WTC11 (cell line): Measurements from ENCODE around the gene COL13A1.

Experiments used
- CREB1 ChIP-seq: sonication (generic); formaldehyde crosslinking; IDR thresholded peaks from 2 replicates; pipeline ENCODE4 v1.8.0; 2023; ENCODE audit warnings: mild to moderate bottlenecking, missing genetic modification reagents
- CTCF ChIP-seq: fragments of 200-600 bp; IDR thresholded peaks from 2 replicates; pipeline ENCODE4 v1.8.0; 2022; ENCODE audit warnings: antibody characterized with exemption
- ETV6 ChIP-seq: sonication (generic); formaldehyde crosslinking; IDR thresholded peaks from 2 replicates; pipeline ENCODE4 v1.8.1; 2022; ENCODE audit warnings: mild to moderate bottlenecking, missing genetic modification reagents
- FOXP1 ChIP-seq: sonication (generic); formaldehyde crosslinking; IDR thresholded peaks from 2 replicates; pipeline ENCODE4 v1.8.0; 2022; ENCODE audit warnings: missing genetic modification reagents, mild to moderate bottlenecking, moderate library complexity, borderline replicate concordance
- JUN ChIP-seq: sonication (generic); formaldehyde crosslinking; IDR thresholded peaks from 2 replicates; pipeline ENCODE4 v1.8.0; 2023; ENCODE audit warnings: mild to moderate bottlenecking, missing genetic modification reagents
- NFYB ChIP-seq: sonication (generic); formaldehyde crosslinking; conservative IDR thresholded peaks from 2 replicates; pipeline ENCODE4 v1.8.0; 2022; ENCODE audit warnings: low read depth, missing genetic modification reagents
- ZNF512 ChIP-seq: sonication (generic); formaldehyde crosslinking; IDR thresholded peaks from 2 replicates; pipeline ENCODE4 v1.8.1; 2022; ENCODE audit warnings: missing genetic modification reagents, borderline replicate concordance
- TF ChIP-seq, protein P1 (sequence below): sonication (generic); formaldehyde crosslinking; IDR thresholded peaks from 2 replicates; pipeline ENCODE4 v1.8.0; 2022; ENCODE audit warnings: mild to moderate bottlenecking, missing genetic modification reagents

DNA sequence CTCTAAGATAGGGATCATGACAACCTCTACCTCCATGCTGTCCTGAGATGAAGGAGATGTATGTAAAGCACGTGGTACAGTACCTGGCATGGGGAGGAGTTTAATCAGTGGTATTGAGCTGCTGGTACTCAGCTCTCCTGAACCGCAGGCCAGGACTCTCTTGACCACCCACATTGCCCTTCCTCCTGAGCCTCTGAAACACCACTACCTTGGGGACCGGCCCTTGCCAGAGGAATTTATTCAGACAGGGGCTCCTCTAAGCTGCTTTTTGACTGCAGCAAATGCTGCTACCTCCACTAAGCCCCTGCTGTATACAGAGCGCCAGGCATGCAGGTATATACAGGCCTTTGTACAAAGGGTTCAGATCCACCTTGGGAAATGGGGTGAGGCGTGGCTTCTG, 36.7 kb downstream of the COL13A1 start:
- TF ChIP-seq FOXP1 (CRISPR knock-in tag) (no peak), CTCF (no peak), ETV6 (no peak), ZNF512 (CRISPR knock-in tag) (no peak), CREB1 (no peak), NFYB (CRISPR knock-in tag) (no peak), JUN (CRISPR knock-in tag) (no peak)
- TF ChIP-seq, protein P1, sequence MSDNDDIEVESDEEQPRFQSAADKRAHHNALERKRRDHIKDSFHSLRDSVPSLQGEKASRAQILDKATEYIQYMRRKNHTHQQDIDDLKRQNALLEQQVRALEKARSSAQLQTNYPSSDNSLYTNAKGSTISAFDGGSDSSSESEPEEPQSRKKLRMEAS (CRISPR knock-in tag) = no peak
